ENCODE data around the gene RFPL3.

GRCh38 chr22:32353840-32354239 lies 3.8 kb upstream of the RFPL3 start:
- TF ChIP-seq CTCF (IDR thresholded peaks at IDR 0.05; ENCODE audit: extremely low read depth in 1 of 2, insufficient read depth in 1 of 2, low read depth in 1 of 2, low read length in 2 of 2) (no peak), MAX (IDR thresholded peaks at IDR 0.05; ENCODE audit: insufficient read depth, insufficient read length) (no peak), POLR2A (IDR thresholded peaks at IDR 0.05; ENCODE audit: low read depth, low read length) (no peak), EZH2 (IDR thresholded peaks at IDR 0.05; ENCODE audit: borderline replicate concordance, low read depth, low read length, severe bottlenecking) (no peak), FOS (IDR thresholded peaks at IDR 0.05; ENCODE audit: borderline replicate concordance, insufficient read depth, low read length) (no peak), POLR2AphosphoS5 (IDR thresholded peaks at IDR 0.05; ENCODE audit: insufficient read depth, low read depth, low read length) (no peak), GATA2 (IDR thresholded peaks at IDR 0.05; ENCODE audit: insufficient read depth, insufficient read length, low read depth, low read length) (no peak)

All from endothelial cell of umbilical vein (primary cell).